GM12878 (cell line): ENCODE data around the gene PPP2R2B. TPM values are rescaled to one million over a fixed set of nuclear protein-coding genes. Genes with fewer than 3 reads are reported as not detected.

Source experiments
- ATAC-seq: fragments of 200-7000 bp; cut with Tn5 transposase; 3 replicates; pipeline ENCODE4 v1.9.1; 2020; ENCODE audit warnings: mild to moderate bottlenecking, moderate library complexity
- BruUV-seq: library from RNA; stranded (reverse); fragments of 400-500 nt; replicated peaks from 2 replicates; lab custom pipeline; 2021; lab: Mats Ljungman, UMichigan
- CTCF ChIA-PET: fragments of 300-600 bp; sonication (Branson Sonifier 250); formaldehyde crosslinking; extraction: SDS; loops from one replicate; lab custom pipeline; 2021; ENCODE audit warnings: inconsistent platforms; lab: Yijun Ruan, JAX
- POLR2A ChIA-PET: fragments of 350-600 bp; formaldehyde crosslinking; extraction: SDS; loops from one replicate; lab custom pipeline; 2021; ENCODE audit warnings: inconsistent platforms; lab: Charles Lee
- RAD21 ChIA-PET: fragments of 300-600 bp; sonication (Branson Sonifier 250); formaldehyde crosslinking; loops from one replicate; lab custom pipeline; 2023; ENCODE audit warnings: antibody characterized with exemption; ENCODE audit not compliant: unreplicated experiment; lab: Charles Lee
- SMC1A ChIA-PET: fragments of 300-600 bp; sonication (Branson Sonifier 250); formaldehyde crosslinking; loops from one replicate; lab custom pipeline; 2023; ENCODE audit not compliant: unreplicated experiment, uncharacterized antibody; lab: Charles Lee
- DNase-seq: peaks from one replicate; pipeline ENCODE4 v3.0.0-alpha.2; 2011; ENCODE audit warnings: low read depth, low spot score
- FAIRE-seq: peaks from 3 replicates; lab custom pipeline; 2011; peaks lifted over from hg19 to GRCh38; lab: Jason Lieb, UNC
- H2AFZ ChIP-seq: 2 replicates; pipeline ENCODE4 v1.6.0; 2011; ENCODE audit warnings: low read depth, low read length, control low read depth; ENCODE audit not compliant: control insufficient read depth
- H3K27ac ChIP-seq: 2 replicates; pipeline ENCODE4 v1.5.1; 2011; ENCODE audit warnings: control low read depth; ENCODE audit not compliant: control insufficient read depth, insufficient read depth
- H3K27me3 ChIP-seq, 2 experiments: replicated peaks in 1 of 2; 2 replicates each; pipeline versions ENCODE4 v1.6.0 to v1.6.1; 2011; ENCODE audit warnings: low read length in 1 of 2; ENCODE audit not compliant: control insufficient read depth in 2 of 2, insufficient read depth in 2 of 2
- H3K36me3 ChIP-seq, 2 experiments: 2 replicates each; pipeline ENCODE4 v1.5.1; 2011; ENCODE audit warnings: low read length in 1 of 2; ENCODE audit not compliant: control insufficient read depth in 2 of 2, insufficient read depth in 2 of 2
- H3K4me1 ChIP-seq: 2 replicates; pipeline ENCODE4 v1.6.1; 2011; ENCODE audit warnings: mild to moderate bottlenecking, low read length, moderate library complexity, mixed read lengths; ENCODE audit not compliant: control insufficient read depth, insufficient read depth
- H3K4me2 ChIP-seq: 2 replicates; pipeline ENCODE4 v1.6.0; 2011; ENCODE audit warnings: control low read depth; ENCODE audit not compliant: control insufficient read depth, insufficient read depth
- H3K4me3 ChIP-seq: fragments of 200-600 bp; sonication (generic); 2 replicates; pipeline ENCODE4 v1.5.1; 2016
- H3K79me2 ChIP-seq: 2 replicates; pipeline ENCODE4 v1.6.0; 2011; ENCODE audit warnings: low read length; ENCODE audit not compliant: control insufficient read depth, insufficient read depth
- H3K9ac ChIP-seq: 2 replicates; pipeline ENCODE4 v1.8.0; 2011; ENCODE audit warnings: low read length, control low read depth, mixed read lengths; ENCODE audit not compliant: control insufficient read depth, insufficient read depth
- H3K9me3 ChIP-seq: replicated peaks from 3 replicates; pipeline ENCODE4 v1.5.1; 2011; ENCODE audit warnings: mild to moderate bottlenecking, low read length; ENCODE audit not compliant: control insufficient read depth, insufficient read depth
- H4K20me1 ChIP-seq: 2 replicates; pipeline ENCODE4 v1.6.0; 2011; ENCODE audit not compliant: control insufficient read depth, insufficient read depth
- ATF2 ChIP-seq: IDR thresholded peaks from 2 replicates; pipeline ENCODE4 v1.6.1; 2012; ENCODE audit warnings: low read length, inconsistent platforms
- EED ChIP-seq: sonication (generic); IDR thresholded peaks from 2 replicates; pipeline ENCODE4 v1.6.1; 2016; ENCODE audit warnings: antibody characterized with exemption, low read depth
- HCFC1 ChIP-seq: fragments of 150-350 bp; IDR thresholded peaks from 2 replicates; pipeline ENCODE4 v1.6.1; 2014; ENCODE audit warnings: low read length
- JUNB ChIP-seq: IDR thresholded peaks from 2 replicates; pipeline ENCODE4 v1.6.1; 2016; ENCODE audit warnings: antibody characterized with exemption, mild to moderate bottlenecking
- PAX5 ChIP-seq: IDR thresholded peaks from 2 replicates; pipeline ENCODE4 v1.6.1; 2011; ENCODE audit warnings: low read depth, low read length, borderline replicate concordance
- PKNOX1 ChIP-seq: fragments of 450-650 bp; IDR thresholded peaks from 2 replicates; pipeline ENCODE4 v1.6.1; 2016; ENCODE audit warnings: mild to moderate bottlenecking
- PRDM15 ChIP-seq: fragments of 450-650 bp; formaldehyde crosslinking; IDR thresholded peaks from 2 replicates; pipeline ENCODE4 v1.4.0; 2020; ENCODE audit warnings: mild to moderate bottlenecking, moderate library complexity
- SKIL ChIP-seq: fragments of 450-650 bp; IDR thresholded peaks from 2 replicates; pipeline ENCODE4 v1.6.1; 2017; ENCODE audit warnings: mild to moderate bottlenecking, low read depth, inconsistent platforms; ENCODE audit not compliant: poor library complexity, severe bottlenecking
- STAT3 ChIP-seq: IDR thresholded peaks from 2 replicates; pipeline ENCODE4 v1.6.1; 2011; ENCODE audit warnings: low read depth, low read length, improper control_type of control experiment
- ZNF207 ChIP-seq: fragments of 450-650 bp; IDR thresholded peaks from 2 replicates; pipeline ENCODE4 v1.6.1; 2014; ENCODE audit warnings: antibody characterized with exemption, mild to moderate bottlenecking, borderline replicate concordance
- WGBS: methylation state at CpG from one replicate; pipeline ENCODE4 v1.1.6; 2016; ENCODE audit warnings: low lambda C conversion rate; ENCODE audit not compliant: insufficient replicate concordance, insufficient coverage; ENCODE audit errors: missing lambda C conversion rate; 5-methylcytosine and 5-hydroxymethylcytosine counted together
- in situ Hi-C: fragments of 300-500 bp; cut with MboI; formaldehyde crosslinking; loops from 9 replicates; pipeline ENCODE4 v1.14.3; 2018; ENCODE audit warnings: mixed read lengths
- intact Hi-C: fragments of 100-400 bp; cut with micrococcal nuclease; formaldehyde crosslinking; loops from one replicate; pipeline ENCODE4 v1.14.2; 2022; ENCODE audit not compliant: unreplicated experiment
- polyA plus RNA-seq, 11 experiments: library from polyadenylated mRNA; depleted of rRNA in 4 of 11; unstranded in 6 of 11; stranded (reverse) in 5 of 11; fragments of >200 nt; fragmentation: Nextera tagmentation in 4 of 11; fragmentation: Illumina TruSeq in 1 of 11; extraction: Ambion mirVana in 4 of 11; extraction: Trizol in 1 of 11; gene quantifications; 1 replicate in 1 of 11; 2 replicates in 10 of 11; pipeline versions ENCODE4 v1.2.1 to v1.2.3, GENCODE V29; 2011 to 2016; ENCODE audit warnings: inconsistent platforms in 2 of 11, missing spikeins in 2 of 11, low read depth in 1 of 11
- total RNA-seq, 4 experiments: library from RNA; depleted of rRNA in 3 of 4; stranded (reverse); fragments of >200 nt in 3 of 4; fragmentation: Illumina TruSeq in 1 of 4; extraction: Trizol in 1 of 4; gene quantifications; 2 replicates each; pipeline versions ENCODE4 v1.2.1 to v1.2.3, GENCODE V29; 2013 to 2021

Gene PPP2R2B
- total and polyA plus RNA-seq, 10 of the 15 experiments (the other 5 are each of a cell fraction or from before 2014, with no cell fraction given), result not detected

- no peak for TF ChIP-seq EED
Observed at GRCh38 chr5:146722361-146722779, 156.2 kb downstream of the PPP2R2B start (continued).

- no peak for ATAC-seq
- intact Hi-C loops (no loop called here), in situ Hi-C loops (no loop called here)
- CTCF ChIA-PET, result no interaction called here
- TF ChIP-seq PRDM15 (no peak), STAT3 (no peak), ATF2 (no peak), PAX5 (no peak), SKIL (no peak), ZNF207 (no peak), PKNOX1 (no peak), HCFC1 (no peak), JUNB (no peak)
- TF ChIP-seq, all 136 proteins: peak for 0
- ChIA-PET SMC1A (no interaction called here), RAD21 (no interaction called here), POLR2A (no interaction called here)
- BruUV-seq, result no TSS peak
- DNase-seq (no peak), FAIRE-seq (no peak)
- Histone ChIP-seq H3K79me2 (no peaks in the 10 kb centered on the region), H3K36me3 (no peaks in the 10 kb centered on the region), H3K4me2 (no peak overlapping the region), H3K9me3 (no peaks in the 10 kb centered on the region), H3K27me3 (no peaks in the 10 kb centered on the region; a peak in 1 of 4 replicates), H2AFZ (no peak overlapping the region), H3K27ac (no peak overlapping the region), H3K4me1 (no peaks in the 10 kb centered on the region), H3K4me3 (no peak overlapping the region), H4K20me1 (no peaks in the 10 kb centered on the region), H3K9ac (no peak overlapping the region)
- 27% methylated on average over 5 of the region's 5 CpGs for WGBS
Observed at GRCh38 chr5:146721073-146721815, 157.3 kb downstream of the PPP2R2B start.
